ENCODE data around the gene RABGAP1L.
"Not testable (repeated sequence)": the region's sequence is repeated elsewhere in the genome, so short reads cannot be mapped to it uniquely, and the experiment has no call there.

Gene RABGAP1L

DNA sequence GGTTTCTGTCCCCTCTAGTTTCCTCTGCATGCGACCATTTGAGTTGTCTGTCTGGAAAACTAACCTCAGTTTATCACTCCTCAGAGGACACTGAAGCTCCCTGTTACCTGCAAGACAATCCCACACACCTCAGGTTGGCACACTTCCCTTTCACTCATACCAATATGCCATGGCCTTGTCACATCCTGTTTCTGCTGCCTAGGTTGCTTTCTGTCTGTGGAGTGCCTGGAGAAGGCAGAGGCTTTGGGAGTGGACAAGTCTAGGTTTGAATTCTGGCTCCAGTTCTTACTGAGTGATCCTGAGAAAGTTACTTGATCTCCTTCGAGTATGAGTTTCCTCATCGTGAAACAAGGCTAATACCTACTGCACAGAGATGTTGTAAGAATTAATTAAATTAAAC lies 668.9 kb downstream of the RABGAP1L start:
- no peaks in the 10 kb centered on the region for H3K36me3 ChIP-seq (ENCODE audit: control insufficient read depth, insufficient read depth, low read length)
- H3K4me1 ChIP-seq (ENCODE audit: control insufficient read depth, insufficient read depth, low read length): no peaks in the 10 kb centered on the region
- H3K9me3 ChIP-seq (ENCODE audit: control insufficient read depth, insufficient read depth, low read depth, low read length): no peaks in the 10 kb centered on the region
- H3K9ac ChIP-seq (ENCODE audit: low read length): no peak overlapping the region
- no peaks in the 10 kb centered on the region for H3K27me3 ChIP-seq (ENCODE audit: control insufficient read depth, insufficient read depth, low read length)
- H3K27ac ChIP-seq (ENCODE audit: low read depth, low read length): no peak overlapping the region
- H3K4me3 ChIP-seq (ENCODE audit: low read depth, low read length): no peak overlapping the region

- H3K4me3 ChIP-seq (ENCODE audit: low read depth, low read length): no peak overlapping the region
- no peaks in the 10 kb centered on the region for H3K36me3 ChIP-seq (ENCODE audit: control insufficient read depth, insufficient read depth, low read length)
- no peaks in the 10 kb centered on the region for H3K4me1 ChIP-seq (ENCODE audit: control insufficient read depth, insufficient read depth, low read length)
- H3K27me3 ChIP-seq (ENCODE audit: control insufficient read depth, insufficient read depth, low read length): no peaks in the 10 kb centered on the region
- no peak overlapping the region for H3K27ac ChIP-seq (ENCODE audit: low read depth, low read length)
- no peak overlapping the region for H3K9ac ChIP-seq (ENCODE audit: low read length)
- no peaks in the 10 kb centered on the region for H3K9me3 ChIP-seq (ENCODE audit: control insufficient read depth, insufficient read depth, low read depth, low read length)
Observed at GRCh38 chr1:174829990-174830389, 670.7 kb downstream of the RABGAP1L start.

DNA sequence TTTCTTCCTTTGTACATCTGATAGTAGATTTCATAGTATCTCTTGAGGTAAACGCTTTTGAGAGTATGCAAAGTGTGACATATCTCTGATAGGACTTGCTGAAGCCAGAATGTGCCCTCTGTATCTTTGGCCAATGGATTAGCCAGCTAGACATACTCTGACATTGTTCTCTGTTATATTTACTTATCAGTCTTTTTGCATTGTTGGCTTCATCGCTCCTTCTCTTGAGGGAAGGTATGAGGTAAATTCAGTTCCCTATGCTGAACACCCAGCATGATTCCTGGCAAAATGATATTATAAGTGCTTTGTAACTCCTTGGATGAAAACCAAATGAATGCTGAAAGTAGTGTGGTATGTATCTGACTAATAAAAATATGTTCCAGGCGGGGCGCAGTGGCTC lies 677.2 kb downstream of the RABGAP1L start:
- H3K4me3 ChIP-seq (ENCODE audit: low read depth, low read length): no peak overlapping the region
- H3K9me3 ChIP-seq (ENCODE audit: control insufficient read depth, insufficient read depth, low read depth, low read length): no peaks in the 10 kb centered on the region
- no peak overlapping the region for H3K27ac ChIP-seq (ENCODE audit: low read depth, low read length)
- H3K36me3 ChIP-seq (ENCODE audit: control insufficient read depth, insufficient read depth, low read length): no peaks in the 10 kb centered on the region
- no peaks in the 10 kb centered on the region for H3K27me3 ChIP-seq (ENCODE audit: control insufficient read depth, insufficient read depth, low read length)
- H3K9ac ChIP-seq (ENCODE audit: low read length): no peak overlapping the region
- no peaks in the 10 kb centered on the region for H3K4me1 ChIP-seq (ENCODE audit: control insufficient read depth, insufficient read depth, low read length)

- Histone ChIP-seq H3K27ac (ENCODE audit: low read depth, low read length) (no peak overlapping the region), H3K4me1 (ENCODE audit: control insufficient read depth, insufficient read depth, low read length) (no peaks in the 10 kb centered on the region), H3K4me3 (ENCODE audit: low read depth, low read length) (no peak overlapping the region), H3K9ac (ENCODE audit: low read length) (no peak overlapping the region), H3K9me3 (ENCODE audit: control insufficient read depth, insufficient read depth, low read depth, low read length) (no peaks in the 10 kb centered on the region), H3K27me3 (ENCODE audit: control insufficient read depth, insufficient read depth, low read length) (no peaks in the 10 kb centered on the region), H3K36me3 (ENCODE audit: control insufficient read depth, insufficient read depth, low read length) (no peaks in the 10 kb centered on the region)
Observed at GRCh38 chr1:174837386-174837785, 678.1 kb downstream of the RABGAP1L start.

GRCh38 chr1:174839211-174839610 lies 679.9 kb downstream of the RABGAP1L start:
- Histone ChIP-seq H3K4me3 (ENCODE audit: low read depth, low read length) (no peak overlapping the region), H3K27ac (ENCODE audit: low read depth, low read length) (no peak overlapping the region), H3K9ac (ENCODE audit: low read length) (no peak overlapping the region), H3K36me3 (ENCODE audit: control insufficient read depth, insufficient read depth, low read length) (no peaks in the 10 kb centered on the region), H3K27me3 (ENCODE audit: control insufficient read depth, insufficient read depth, low read length) (no peaks in the 10 kb centered on the region), H3K4me1 (ENCODE audit: control insufficient read depth, insufficient read depth, low read length) (no peaks in the 10 kb centered on the region), H3K9me3 (ENCODE audit: control insufficient read depth, insufficient read depth, low read depth, low read length) (no peaks in the 10 kb centered on the region)

DNA sequence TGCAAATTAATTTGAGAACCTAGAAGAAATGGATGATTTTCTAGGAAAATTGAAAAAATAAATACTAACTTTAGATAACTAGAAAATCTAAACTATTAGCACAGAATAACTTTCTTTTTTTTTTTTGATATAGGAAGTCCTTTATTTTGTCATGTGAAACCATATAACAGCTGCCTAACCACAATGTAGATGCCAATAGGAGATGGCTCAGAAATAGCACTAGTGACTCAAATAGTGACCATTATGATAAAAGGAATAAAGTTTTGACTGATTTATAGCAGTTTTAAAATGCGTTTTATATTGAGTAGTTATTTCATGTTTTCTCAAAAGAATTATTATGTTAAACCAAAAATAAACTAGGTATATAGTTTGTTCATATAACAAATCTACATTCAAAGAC lies 682.4 kb downstream of the RABGAP1L start:
- H3K27me3 ChIP-seq (ENCODE audit: control insufficient read depth, insufficient read depth, low read length): no peaks in the 10 kb centered on the region
- H3K36me3 ChIP-seq (ENCODE audit: control insufficient read depth, insufficient read depth, low read length): no peaks in the 10 kb centered on the region
- no peak overlapping the region for H3K4me3 ChIP-seq (ENCODE audit: low read depth, low read length)
- no peaks in the 10 kb centered on the region for H3K9me3 ChIP-seq (ENCODE audit: control insufficient read depth, insufficient read depth, low read depth, low read length)
- H3K27ac ChIP-seq (ENCODE audit: low read depth, low read length): no peak overlapping the region
- H3K4me1 ChIP-seq (ENCODE audit: control insufficient read depth, insufficient read depth, low read length): no peaks in the 10 kb centered on the region
- H3K9ac ChIP-seq (ENCODE audit: low read length): no peak overlapping the region

DNA sequence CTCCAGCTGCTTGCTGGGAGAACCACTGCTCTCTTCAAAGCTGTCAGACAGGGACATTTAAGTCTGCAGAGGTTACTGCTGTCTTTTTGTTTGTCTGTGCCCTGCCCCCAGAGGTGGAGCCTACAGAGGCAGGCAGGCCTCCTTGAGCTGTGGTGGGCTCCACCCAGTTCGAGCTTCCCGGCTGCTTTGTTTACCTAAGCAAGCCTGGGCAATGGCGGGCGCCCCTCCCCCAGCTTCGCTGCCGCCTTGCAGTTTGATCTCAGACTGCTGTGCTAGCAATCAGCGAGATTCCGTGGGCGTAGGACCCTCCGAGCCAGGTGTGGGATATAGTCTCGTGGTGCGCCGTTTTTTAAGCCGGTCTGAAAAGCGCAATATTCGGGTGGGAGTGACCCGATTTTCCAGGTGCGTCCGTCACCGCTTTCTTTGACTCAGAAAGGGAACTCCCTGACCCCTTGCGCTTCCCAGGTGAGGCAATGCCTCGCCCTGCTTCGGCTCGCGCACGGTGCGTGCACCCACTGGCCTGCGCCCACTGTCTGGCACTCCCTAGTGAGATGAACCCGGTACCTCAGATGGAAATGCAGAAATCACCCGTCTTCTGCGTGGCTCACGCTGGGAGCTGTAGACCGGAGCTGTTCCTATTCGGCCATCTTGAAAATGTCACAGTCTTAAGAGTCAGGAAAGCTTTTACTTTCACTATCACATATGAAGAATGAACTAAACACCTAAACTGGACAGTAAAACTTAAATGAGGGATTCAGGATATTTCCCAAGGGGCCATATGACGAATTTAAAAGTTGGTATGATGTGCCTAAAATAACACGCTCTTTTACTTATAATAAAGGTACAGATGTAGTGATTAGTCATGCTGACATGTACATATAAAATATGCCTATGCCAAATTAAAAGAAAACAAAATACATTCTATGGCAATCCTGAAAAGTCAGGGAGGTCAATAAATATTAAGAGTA lies 689.6 kb downstream of the RABGAP1L start:
- Histone ChIP-seq H3K4me3 (ENCODE audit: low read depth, low read length) (peak overlapping the region; percentile 52), H3K27ac (ENCODE audit: low read depth, low read length) (0 out of 2 replicates have a peak overlapping the region, but pooled peaks have one; percentile 47)
- H3K36me3 ChIP-seq (ENCODE audit: control insufficient read depth, insufficient read depth, low read length); H3K4me1 ChIP-seq (ENCODE audit: control insufficient read depth, insufficient read depth, low read length); H3K9ac ChIP-seq (ENCODE audit: low read length); H3K9me3 ChIP-seq (ENCODE audit: control insufficient read depth, insufficient read depth, low read depth, low read length); H3K27me3 ChIP-seq (ENCODE audit: control insufficient read depth, insufficient read depth, low read length): not testable (repeated sequence)

GRCh38 chr1:174850726-174851125 lies 691.4 kb downstream of the RABGAP1L start:
- peaks cover 3% of the 10 kb centered on the region; the same call in 1 of the 2 replicates for H3K4me1 ChIP-seq (ENCODE audit: control insufficient read depth, insufficient read depth, low read length)
- H3K27me3 ChIP-seq (ENCODE audit: control insufficient read depth, insufficient read depth, low read length): no peaks in the 10 kb centered on the region
- no peak overlapping the region for H3K27ac ChIP-seq (ENCODE audit: low read depth, low read length)
- no peak overlapping the region for H3K4me3 ChIP-seq (ENCODE audit: low read depth, low read length)
- H3K9ac ChIP-seq (ENCODE audit: low read length): no peak overlapping the region
- no peaks in the 10 kb centered on the region for H3K36me3 ChIP-seq (ENCODE audit: control insufficient read depth, insufficient read depth, low read length)
- no peaks in the 10 kb centered on the region for H3K9me3 ChIP-seq (ENCODE audit: control insufficient read depth, insufficient read depth, low read depth, low read length)

DNA sequence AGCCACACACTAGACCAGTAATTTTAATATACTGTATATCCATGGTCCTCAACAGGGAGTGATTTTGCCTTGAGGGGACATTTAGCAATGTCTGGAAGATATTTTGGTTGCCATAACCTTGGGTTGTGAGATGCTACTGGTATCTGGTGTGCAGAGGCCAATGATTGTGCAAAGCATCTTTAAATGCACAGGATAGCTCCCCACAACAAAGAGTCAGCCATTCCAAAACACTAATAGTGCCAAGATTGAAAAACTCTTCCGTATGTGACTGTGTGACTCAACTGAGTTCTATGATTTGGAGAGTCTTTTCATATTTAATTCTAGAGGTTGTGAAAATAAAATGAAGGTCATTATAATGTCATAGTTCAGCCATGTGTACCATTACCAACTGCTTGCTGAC lies 699.0 kb downstream of the RABGAP1L start:
- Histone ChIP-seq H3K27me3 (ENCODE audit: control insufficient read depth, insufficient read depth, low read length) (no peaks in the 10 kb centered on the region), H3K27ac (ENCODE audit: low read depth, low read length) (no peak overlapping the region), H3K36me3 (ENCODE audit: control insufficient read depth, insufficient read depth, low read length) (no peaks in the 10 kb centered on the region), H3K4me1 (ENCODE audit: control insufficient read depth, insufficient read depth, low read length) (no peaks in the 10 kb centered on the region), H3K4me3 (ENCODE audit: low read depth, low read length) (no peak overlapping the region), H3K9me3 (ENCODE audit: control insufficient read depth, insufficient read depth, low read depth, low read length) (no peaks in the 10 kb centered on the region), H3K9ac (ENCODE audit: low read length) (no peak overlapping the region)

DNA sequence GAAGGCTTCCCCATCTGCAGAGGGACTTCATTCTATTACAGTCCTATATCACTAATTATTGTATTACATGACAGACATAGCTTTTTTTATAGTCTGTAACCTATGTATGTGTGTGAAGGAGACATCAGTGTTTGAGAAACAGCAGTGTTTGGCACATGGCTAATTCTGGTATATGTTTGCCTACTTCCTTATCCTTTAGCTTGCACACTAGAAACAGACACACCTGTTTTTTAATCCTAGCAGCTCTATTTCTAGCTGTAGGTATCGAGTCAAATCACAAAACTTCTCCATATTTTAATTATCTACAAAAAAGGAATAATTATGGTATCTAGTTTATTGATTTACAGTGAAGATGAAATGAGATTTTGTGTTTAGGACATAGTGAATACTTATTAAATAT lies 711.0 kb downstream of the RABGAP1L start:
- Histone ChIP-seq H3K9ac (ENCODE audit: low read length) (no peak overlapping the region), H3K9me3 (ENCODE audit: control insufficient read depth, insufficient read depth, low read depth, low read length) (peaks cover 5% of the 10 kb centered on the region; the same call in 1 of the 2 replicates), H3K27me3 (ENCODE audit: control insufficient read depth, insufficient read depth, low read length) (no peaks in the 10 kb centered on the region), H3K4me3 (ENCODE audit: low read depth, low read length) (no peak overlapping the region), H3K36me3 (ENCODE audit: control insufficient read depth, insufficient read depth, low read length) (no peaks in the 10 kb centered on the region), H3K27ac (ENCODE audit: low read depth, low read length) (no peak overlapping the region), H3K4me1 (ENCODE audit: control insufficient read depth, insufficient read depth, low read length) (peaks cover 26% of the 10 kb centered on the region)

GRCh38 chr1:174871886-174872285 lies 712.6 kb downstream of the RABGAP1L start:
- peak overlapping the region; percentile 92 for H3K27ac ChIP-seq (ENCODE audit: low read depth, low read length)
- peak overlapping the region; percentile 23 for H3K9ac ChIP-seq (ENCODE audit: low read length)
- no peaks in the 10 kb centered on the region for H3K36me3 ChIP-seq (ENCODE audit: control insufficient read depth, insufficient read depth, low read length)
- peak overlapping the region; percentile 31 for H3K4me3 ChIP-seq (ENCODE audit: low read depth, low read length)
- no peaks in the 10 kb centered on the region for H3K27me3 ChIP-seq (ENCODE audit: control insufficient read depth, insufficient read depth, low read length)
- H3K9me3 ChIP-seq (ENCODE audit: control insufficient read depth, insufficient read depth, low read depth, low read length): peaks cover 5% of the 10 kb centered on the region; the same call in 1 of the 2 replicates
- peaks cover 28% of the 10 kb centered on the region for H3K4me1 ChIP-seq (ENCODE audit: control insufficient read depth, insufficient read depth, low read length)
